Adrenal gland (tissue), 5 donors: ENCODE measurements around the gene PIK3R3.

Experiments
- POLR2A ChIP-seq, 2 donors: fragments of 450-650 bp; IDR thresholded peaks; one replicate each; pipeline ENCODE4 v1.6.1; 2017; ENCODE audit warnings: antibody characterized with exemption in 2 of 2, mild to moderate bottlenecking in 2 of 2, moderate library complexity in 1 of 2
- TF ChIP-seq, protein P1 (sequence below), 6 experiments: fragments of 450-650 bp in 4 of 6; fragments of 200-600 bp in 2 of 6; sonication (generic) in 1 of 6; IDR thresholded peaks; 1 replicate in 5 of 6; 2 replicates in 1 of 6; pipeline versions ENCODE4 v1.5.1 to v1.8.0; 2016 to 2021; ENCODE audit warnings: antibody characterized with exemption in 6 of 6, mild to moderate bottlenecking in 2 of 6, moderate library complexity in 1 of 6
- donor health status: DM: no; HTN: no; CAD: no.

DNA sequence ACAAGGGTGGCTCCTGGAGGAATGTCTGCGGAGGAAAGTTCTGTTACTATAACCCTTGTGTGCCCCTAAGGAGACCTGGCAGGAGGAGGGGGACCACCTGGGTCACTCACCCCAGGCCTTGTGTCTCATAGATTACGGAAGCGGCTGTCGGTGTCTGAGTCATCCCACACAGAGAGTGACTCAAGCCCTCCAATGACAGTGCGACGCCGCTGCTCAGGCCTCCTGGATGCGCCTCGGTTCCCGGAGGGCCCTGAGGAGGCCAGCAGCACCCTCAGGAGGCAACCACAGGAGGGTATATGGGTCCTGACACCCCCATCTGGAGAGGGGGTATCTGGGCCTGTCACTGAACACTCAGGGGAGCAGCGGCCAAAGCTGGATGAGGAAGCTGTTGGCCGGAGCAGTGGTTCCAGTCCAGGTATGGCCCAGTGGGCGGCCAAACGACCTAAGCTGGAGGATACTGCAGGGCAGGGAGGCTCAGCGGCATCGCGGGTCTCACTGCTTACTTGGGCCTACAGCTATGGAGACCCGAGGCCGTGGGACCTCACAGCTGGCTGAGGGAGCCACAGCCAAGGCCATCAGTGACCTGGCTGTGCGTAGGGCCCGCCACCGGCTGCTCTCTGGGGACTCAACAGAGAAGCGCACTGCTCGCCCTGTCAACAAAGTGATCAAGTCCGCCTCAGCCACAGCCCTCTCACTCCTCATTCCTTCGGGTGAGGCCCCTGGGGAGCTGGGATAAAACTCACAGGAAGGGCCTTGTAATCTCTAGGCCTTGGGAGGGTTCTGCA is 101.4 kb downstream of the PIK3R3 start:
- TF ChIP-seq, protein P1, sequence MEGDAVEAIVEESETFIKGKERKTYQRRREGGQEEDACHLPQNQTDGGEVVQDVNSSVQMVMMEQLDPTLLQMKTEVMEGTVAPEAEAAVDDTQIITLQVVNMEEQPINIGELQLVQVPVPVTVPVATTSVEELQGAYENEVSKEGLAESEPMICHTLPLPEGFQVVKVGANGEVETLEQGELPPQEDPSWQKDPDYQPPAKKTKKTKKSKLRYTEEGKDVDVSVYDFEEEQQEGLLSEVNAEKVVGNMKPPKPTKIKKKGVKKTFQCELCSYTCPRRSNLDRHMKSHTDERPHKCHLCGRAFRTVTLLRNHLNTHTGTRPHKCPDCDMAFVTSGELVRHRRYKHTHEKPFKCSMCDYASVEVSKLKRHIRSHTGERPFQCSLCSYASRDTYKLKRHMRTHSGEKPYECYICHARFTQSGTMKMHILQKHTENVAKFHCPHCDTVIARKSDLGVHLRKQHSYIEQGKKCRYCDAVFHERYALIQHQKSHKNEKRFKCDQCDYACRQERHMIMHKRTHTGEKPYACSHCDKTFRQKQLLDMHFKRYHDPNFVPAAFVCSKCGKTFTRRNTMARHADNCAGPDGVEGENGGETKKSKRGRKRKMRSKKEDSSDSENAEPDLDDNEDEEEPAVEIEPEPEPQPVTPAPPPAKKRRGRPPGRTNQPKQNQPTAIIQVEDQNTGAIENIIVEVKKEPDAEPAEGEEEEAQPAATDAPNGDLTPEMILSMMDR (IDR thresholded peaks at IDR 0.05), result no peak
- no peak for TF ChIP-seq POLR2A (IDR thresholded peaks at IDR 0.05)
